Psoas muscle (tissue), 8 donors: ENCODE results near the gene THBS2. TPM values are rescaled to one million over a fixed set of nuclear protein-coding genes. Genes with fewer than 3 reads are reported as not detected.
A peak's percentile ranks its signal among the peaks of the same experiment; 100 is the strongest.
"Not testable (repeated sequence)": the region's sequence is repeated elsewhere in the genome, so short reads cannot be mapped to it uniquely, and the experiment has no call there.

Experiments used
- ATAC-seq, 4 donors: fragments of 200-7000 bp; cut with Tn5 transposase; one replicate each; pipeline ENCODE4 v1.9.1; 2020; ENCODE audit warnings: moderate library complexity in 3 of 4, mild to moderate bottlenecking in 2 of 4
- DNase-seq, 2 donors: peaks; one replicate each; pipeline ENCODE4 v3.0.0-alpha.2; 2020
- H3K27ac ChIP-seq: fragments of 200-600 bp; one replicate; pipeline ENCODE4 v1.8.0; 2022
- H3K27me3 ChIP-seq, 3 donors: fragments of 200-600 bp in 1 of 3; one replicate each; pipeline versions ENCODE4 v1.6.1 to v1.8.0; 2013 to 2022; ENCODE audit warnings: low read length in 2 of 3, mild to moderate bottlenecking in 2 of 3, moderate library complexity in 1 of 3; ENCODE audit not compliant: insufficient read depth in 3 of 3
- H3K36me3 ChIP-seq, 2 donors: fragments of 200-600 bp in 1 of 2; one replicate each; pipeline versions ENCODE4 v1.6.1 to v1.8.0; 2013 to 2022; ENCODE audit warnings: low read depth in 1 of 2, mild to moderate bottlenecking in 1 of 2, moderate library complexity in 1 of 2; ENCODE audit not compliant: insufficient read depth in 1 of 2
- H3K4me1 ChIP-seq: fragments of 200-600 bp; one replicate; pipeline ENCODE4 v1.8.0; 2022
- H3K4me3 ChIP-seq: fragments of 200-600 bp; one replicate; pipeline ENCODE4 v1.8.0; 2022; ENCODE audit warnings: mild to moderate bottlenecking
- H3K9me3 ChIP-seq: fragments of 200-600 bp; one replicate; pipeline ENCODE4 v1.8.0; 2022
- WGBS, 3 donors: extraction: QIAGEN DNeasy Blood & Tissue Kit; methylation state at CpG; one replicate each; pipeline versions ENCODE4 v1.1.6 to v1.1.7; 2013; 5-methylcytosine and 5-hydroxymethylcytosine counted together
- intact Hi-C, 2 donors: fragments of 100-400 bp; cut with DNase I; formaldehyde crosslinking; loops; one replicate each; pipeline versions ENCODE4 v1.11.0 to v1.14.2; 2022
- polyA plus RNA-seq, 3 donors: library from polyadenylated mRNA; stranded (reverse); fragments of 200-250 nt; gene quantifications; one replicate each; pipeline ENCODE4 v1.2.3, GENCODE V29; 2013
- total RNA-seq, 4 donors: library from RNA; stranded (reverse); fragmentation: NEBNext Ultra II Directional in 2 of 4; extraction: Animal tissue kit (Norgen Biotek cat#: 25700) in 2 of 4; gene quantifications; one replicate each; pipeline versions ENCODE4 v1.2.1 to v1.2.4, GENCODE V29; 2021 to 2023
- TF ChIP-seq, protein P1 (sequence below): fragments of 200-600 bp; IDR thresholded peaks from one replicate; pipeline ENCODE4 v1.8.0; 2022; ENCODE audit warnings: antibody characterized with exemption
- donor health status: healthy with polysubstance abuse.
- donor health status: DM: no; HTN: no; CAD: no; lungs with moderate emphysema.
- donor health status: Bipolar disorder and iron deficiency.
- donor health status: healthy.
- donor health status: DM: yes; HTN: yes; CAD: no.
- donor health status: DM: no; HTN: no; CAD: no.
- donor health status: DM: no; HTN: no; CAD: no.
- donor health status: DM: yes; HTN: yes; CAD: no.

Gene THBS2
- total and polyA plus RNA-seq, 7 donors, result 0.49 to 9.4 (median 1.6) TPM

DNA sequence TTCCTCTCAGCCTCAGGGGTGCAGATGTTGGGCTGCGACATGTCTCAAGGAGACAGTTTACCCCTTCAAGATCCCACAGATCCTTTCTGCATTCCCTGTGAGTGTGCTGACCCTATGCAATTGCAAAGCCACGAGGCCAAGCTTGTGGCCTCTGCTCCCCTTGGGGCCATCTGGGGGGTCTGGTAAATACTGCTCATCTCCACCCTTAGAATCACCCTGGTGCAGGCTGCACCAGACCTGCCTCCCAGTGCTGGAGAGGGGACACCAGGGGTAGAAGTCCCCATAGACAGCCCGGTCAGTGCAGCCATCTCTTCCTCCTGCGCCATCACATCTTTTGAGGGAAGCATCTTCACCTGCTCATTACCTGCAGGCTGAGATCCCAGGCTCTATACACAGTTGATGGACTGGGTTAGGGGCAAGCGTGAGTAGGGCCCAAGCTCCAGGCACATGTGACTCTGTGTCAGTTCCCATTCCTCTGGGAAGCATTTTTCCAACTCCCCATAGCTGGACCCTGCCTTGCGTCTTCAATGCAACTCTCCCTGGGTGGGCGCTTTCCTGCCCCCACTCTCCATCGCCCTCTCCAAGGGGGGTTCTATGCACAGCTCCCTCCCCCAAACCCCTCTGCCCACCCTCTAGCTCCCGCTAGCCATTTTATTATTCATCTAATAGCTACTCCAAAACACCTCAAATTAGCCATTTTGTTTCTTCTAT, 53.9 kb downstream of the THBS2 start:
- ATAC-seq, result no peak
- H3K4me1 ChIP-seq, result no peaks in the 10 kb centered on the region

DNA sequence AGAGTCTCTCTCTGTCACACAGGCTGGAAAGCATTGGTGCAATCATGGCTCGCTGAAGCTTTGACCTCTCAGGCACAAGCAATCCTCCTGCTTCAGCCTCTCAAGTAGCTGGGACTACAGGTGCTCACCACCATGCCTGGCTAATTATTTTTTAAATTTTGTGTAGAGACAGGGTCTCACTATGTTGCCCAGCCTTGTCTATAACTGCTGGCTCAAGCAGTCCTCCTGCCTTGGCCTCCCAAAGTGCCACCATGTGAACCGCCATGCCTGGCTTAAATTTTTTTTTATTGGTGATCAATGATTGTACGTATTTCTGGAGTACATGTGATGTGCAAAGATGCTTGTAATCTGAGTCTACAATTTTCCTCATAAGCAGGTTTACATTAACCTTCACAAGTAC, 54.8 kb downstream of the THBS2 start:
- Histone ChIP-seq H3K27ac (no peak overlapping the region), H3K36me3 (no peaks in the 10 kb centered on the region), H3K9me3 (no peaks in the 10 kb centered on the region), H3K27me3 (no peaks in the 10 kb centered on the region), H3K4me3 (no peak overlapping the region), H3K4me1 (no peaks in the 10 kb centered on the region)
- DNase-seq (no peak), ATAC-seq (no peak)
- 97 to 98% (median 98%) methylated on average over 3 of the region's 3 CpGs for WGBS, 3 donors
- TF ChIP-seq, protein P1, sequence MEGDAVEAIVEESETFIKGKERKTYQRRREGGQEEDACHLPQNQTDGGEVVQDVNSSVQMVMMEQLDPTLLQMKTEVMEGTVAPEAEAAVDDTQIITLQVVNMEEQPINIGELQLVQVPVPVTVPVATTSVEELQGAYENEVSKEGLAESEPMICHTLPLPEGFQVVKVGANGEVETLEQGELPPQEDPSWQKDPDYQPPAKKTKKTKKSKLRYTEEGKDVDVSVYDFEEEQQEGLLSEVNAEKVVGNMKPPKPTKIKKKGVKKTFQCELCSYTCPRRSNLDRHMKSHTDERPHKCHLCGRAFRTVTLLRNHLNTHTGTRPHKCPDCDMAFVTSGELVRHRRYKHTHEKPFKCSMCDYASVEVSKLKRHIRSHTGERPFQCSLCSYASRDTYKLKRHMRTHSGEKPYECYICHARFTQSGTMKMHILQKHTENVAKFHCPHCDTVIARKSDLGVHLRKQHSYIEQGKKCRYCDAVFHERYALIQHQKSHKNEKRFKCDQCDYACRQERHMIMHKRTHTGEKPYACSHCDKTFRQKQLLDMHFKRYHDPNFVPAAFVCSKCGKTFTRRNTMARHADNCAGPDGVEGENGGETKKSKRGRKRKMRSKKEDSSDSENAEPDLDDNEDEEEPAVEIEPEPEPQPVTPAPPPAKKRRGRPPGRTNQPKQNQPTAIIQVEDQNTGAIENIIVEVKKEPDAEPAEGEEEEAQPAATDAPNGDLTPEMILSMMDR, result no peak
- intact Hi-C loops, result no loop called here

More for the DNA sequence above, 53.9 kb downstream of the THBS2 start:
- Histone ChIP-seq H3K9me3 (no peaks in the 10 kb centered on the region), H3K4me3 (no peak overlapping the region), H3K36me3 (no peaks in the 10 kb centered on the region), H3K27me3 (no peaks in the 10 kb centered on the region), H3K27ac (no peak overlapping the region)
- 88 to 91% (median 88%) methylated on average over 9 of the region's 9 CpGs for WGBS, 3 donors
- TF ChIP-seq, protein P1, result no peak
- intact Hi-C loops, result no loop called here
- no peak for DNase-seq

DNA sequence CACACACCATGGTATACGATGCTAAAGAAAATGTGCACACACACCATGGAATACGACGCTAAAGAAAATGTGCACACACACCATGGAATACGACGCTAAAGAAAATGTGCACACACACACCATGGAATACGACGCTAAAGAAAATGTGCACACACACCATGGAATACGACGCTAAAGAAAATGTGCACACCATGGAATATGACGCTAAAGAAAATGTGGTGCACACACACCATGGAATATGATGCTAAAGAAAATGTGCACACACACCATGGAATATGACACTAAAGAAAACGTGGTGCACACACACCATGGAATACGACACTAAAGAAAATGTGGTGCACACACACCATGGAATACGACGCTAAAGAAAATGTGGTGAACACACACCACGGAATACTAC, 55.7 kb downstream of the THBS2 start:
- H3K27me3 ChIP-seq, ATAC-seq, H3K36me3 ChIP-seq, H3K9me3 ChIP-seq, H3K4me3 ChIP-seq, H3K4me1 ChIP-seq, intact Hi-C loops, H3K27ac ChIP-seq, DNase-seq: not testable (repeated sequence)
- WGBS, 3 donors, result 92 to 93% (median 92%) methylated on average over 15 of the region's 15 CpGs

DNA sequence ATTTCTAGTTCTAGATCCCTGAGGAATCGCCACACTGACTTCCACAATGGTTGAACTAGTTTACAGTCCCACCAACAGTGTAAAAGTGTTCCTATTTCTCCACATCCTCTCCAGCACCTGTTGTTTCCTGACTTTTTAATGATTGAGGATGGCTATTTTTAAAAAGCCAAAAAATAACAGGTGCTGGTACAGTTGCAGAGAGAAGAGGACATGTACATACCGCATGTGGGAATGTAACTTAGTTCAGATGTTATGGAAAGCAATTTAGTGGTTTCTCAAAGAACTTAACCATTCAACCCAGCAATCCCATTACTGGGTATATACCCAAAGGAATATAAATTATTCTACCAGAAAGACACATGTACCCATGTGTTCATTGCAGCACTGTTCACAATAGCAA, 57.4 kb downstream of the THBS2 start:
- intact Hi-C loops, result not testable (repeated sequence)

DNA sequence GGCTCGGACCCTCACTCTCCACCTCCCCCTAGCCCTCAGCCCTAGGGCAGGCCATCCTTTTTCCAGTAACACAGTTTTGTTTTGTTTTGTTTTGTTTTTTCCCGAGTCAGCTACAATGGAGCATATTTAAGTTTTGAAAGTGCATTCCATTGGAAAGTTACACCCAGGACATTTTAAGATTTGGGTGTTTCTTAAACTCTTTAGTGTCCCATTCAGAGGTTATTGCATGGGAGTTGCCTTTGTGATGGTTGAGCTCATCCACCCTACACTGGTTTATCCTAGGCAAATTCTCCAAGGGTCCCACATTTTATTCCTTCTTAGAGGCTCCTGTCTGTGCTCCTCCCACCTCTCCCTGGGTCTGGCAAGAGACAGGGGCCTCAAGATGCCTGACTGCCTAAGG, 58.9 kb downstream of the THBS2 start:
- Histone ChIP-seq H3K27ac (no peak overlapping the region), H3K4me1 (no peaks in the 10 kb centered on the region), H3K27me3 (no peaks in the 10 kb centered on the region), H3K36me3 (no peaks in the 10 kb centered on the region), H3K9me3 (no peaks in the 10 kb centered on the region), H3K4me3 (no peak overlapping the region)
- TF ChIP-seq, protein P1, result no peak
- ATAC-seq (no peak), DNase-seq (no peak)
- intact Hi-C loops, result no loop called here
- WGBS, 3 donors, result 75 to 80% (median 77%) methylated on average over 2 of the region's 2 CpGs

More for the DNA sequence above, 57.4 kb downstream of the THBS2 start:
- H3K9me3 ChIP-seq, H3K36me3 ChIP-seq, H3K4me1 ChIP-seq, H3K4me3 ChIP-seq, ATAC-seq, H3K27ac ChIP-seq, H3K27me3 ChIP-seq, DNase-seq: not testable (repeated sequence)
- WGBS, 3 donors, result 39 to 59% (median 40%) methylated on average over 1 to 2 of the region's 2 CpGs

DNA sequence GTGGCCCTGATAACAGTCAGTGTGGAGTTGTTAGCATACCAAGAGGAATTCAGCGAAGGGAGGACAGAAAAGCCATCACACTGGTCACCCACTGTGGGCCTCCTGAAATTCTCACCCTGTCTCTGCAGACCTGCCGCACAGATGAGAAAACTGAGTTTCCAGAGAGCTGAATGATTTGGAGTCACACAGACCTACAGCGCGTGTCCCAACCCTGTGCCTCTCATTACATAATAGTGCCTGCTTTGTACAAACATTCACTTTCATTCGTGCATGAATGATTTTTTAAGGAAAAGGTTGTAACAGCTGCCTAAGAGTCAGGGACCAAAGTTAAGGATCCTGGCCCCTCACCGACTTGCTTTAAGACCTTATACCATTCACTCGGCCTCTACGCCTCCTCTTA, 62.7 kb downstream of the THBS2 start:
- H3K36me3 ChIP-seq, result no peaks in the 10 kb centered on the region
- peak overlapping the region; percentile 36 for H3K27ac ChIP-seq
- 78 to 90% (median 83%) methylated on average over 8 of the region's 8 CpGs for WGBS, 3 donors
- intact Hi-C loops, result no loop called here
- ATAC-seq, result peak in 1 of 4 donors; percentile 44
- no peaks in the 10 kb centered on the region for H3K27me3 ChIP-seq
- no peak for DNase-seq
- peaks cover 4% of the 10 kb centered on the region for H3K4me1 ChIP-seq
- H3K9me3 ChIP-seq, result no peaks in the 10 kb centered on the region
- TF ChIP-seq, protein P1, result no peak
- H3K4me3 ChIP-seq, result no peak overlapping the region
